ENCODE measurements around the gene MARCKSL1.
A peak's percentile ranks its signal among the peaks of the same experiment; 100 is the strongest.

MARCKSL1 gene, protein sequence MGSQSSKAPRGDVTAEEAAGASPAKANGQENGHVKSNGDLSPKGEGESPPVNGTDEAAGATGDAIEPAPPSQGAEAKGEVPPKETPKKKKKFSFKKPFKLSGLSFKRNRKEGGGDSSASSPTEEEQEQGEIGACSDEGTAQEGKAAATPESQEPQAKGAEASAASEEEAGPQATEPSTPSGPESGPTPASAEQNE

DNA sequence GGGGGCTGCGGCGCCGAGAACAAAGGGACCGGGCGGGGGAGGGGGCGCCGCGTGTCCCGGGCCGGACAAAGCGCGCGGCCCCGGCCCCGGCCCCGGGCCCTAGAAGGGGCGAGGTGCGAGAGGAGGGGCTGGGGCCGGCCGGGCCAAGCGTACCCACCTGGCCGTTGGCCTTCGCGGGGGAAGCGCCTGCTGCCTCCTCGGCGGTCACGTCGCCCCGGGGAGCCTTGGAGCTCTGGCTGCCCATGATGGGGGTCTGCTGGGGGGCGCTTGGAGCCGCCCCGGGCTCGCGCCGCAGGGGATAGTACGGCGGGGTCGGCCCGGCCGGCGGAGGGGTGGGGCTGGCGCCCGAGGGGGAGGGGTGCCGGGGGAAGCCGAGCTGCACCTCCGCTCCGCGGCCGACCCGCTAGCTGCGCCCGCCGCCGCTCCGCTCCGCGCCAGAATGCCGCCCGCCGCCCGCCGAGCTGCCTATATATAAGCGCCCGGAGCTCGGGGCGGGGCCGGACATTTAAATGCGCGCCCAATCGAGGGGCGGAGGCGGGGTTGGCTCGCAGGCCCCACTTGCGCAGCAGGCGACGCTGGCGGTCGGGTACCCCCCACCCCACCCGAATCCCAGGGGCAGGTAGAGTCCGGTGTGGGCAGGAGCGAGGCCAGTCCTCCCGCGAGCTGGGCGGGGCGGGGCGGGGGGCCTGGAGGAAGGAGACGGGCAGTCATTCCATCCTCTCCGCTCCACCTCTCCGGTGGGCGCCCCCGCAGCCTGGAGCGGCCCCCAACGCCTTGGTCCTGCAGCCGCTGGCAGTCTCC, at the start of gene MARCKSL1:
Gene MARCKSL1, minus strand, starts transcription at position 444 of the 801 bp plus-strand sequence. Its CDS starts 200 bp downstream, at position 244.
- H3K9ac ChIP-seq (ENCODE audit: low read length), result peak within 1 kb of the TSS; percentile 94
- no peaks in the 10 kb centered on the region for H3K9me3 ChIP-seq (ENCODE audit: control insufficient read depth, insufficient read depth, low read depth, low read length)
- peaks cover 7% of the 10 kb centered on the region for H3K27me3 ChIP-seq (ENCODE audit: control insufficient read depth, insufficient read depth, low read length)
- peak within 1 kb of the TSS; percentile 88 for H3K27ac ChIP-seq (ENCODE audit: low read depth, low read length)
- H3K4me1 ChIP-seq (ENCODE audit: control insufficient read depth, insufficient read depth, low read length), result peaks cover 35% of the 10 kb centered on the region
- peak within 1 kb of the TSS; percentile 80 for H3K4me3 ChIP-seq (ENCODE audit: low read depth, low read length)
- peaks cover 39% of the 10 kb centered on the region for H3K36me3 ChIP-seq (ENCODE audit: control insufficient read depth, insufficient read depth, low read length)

DNA sequence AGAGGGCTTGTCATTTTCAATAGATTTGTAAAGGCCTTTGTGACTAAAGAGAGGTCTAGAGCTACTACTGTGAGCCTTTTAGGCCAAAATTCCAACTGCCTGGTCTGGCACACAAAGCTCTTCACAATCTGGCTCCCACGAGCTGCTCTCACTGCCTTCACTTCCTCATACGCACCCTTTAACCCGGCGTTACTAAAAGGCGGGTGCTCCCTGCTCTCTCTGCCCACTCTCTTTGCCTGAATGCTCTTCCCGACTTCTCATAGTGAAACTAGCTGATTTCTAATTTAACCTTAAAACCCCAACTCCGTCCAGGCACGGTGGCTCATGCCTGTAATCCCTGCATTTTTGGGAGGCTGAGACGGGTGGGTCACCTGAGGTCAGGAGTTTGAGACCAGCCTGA, 44.0 kb upstream of the MARCKSL1 start:
- H3K9ac ChIP-seq (ENCODE audit: low read length), result no peak overlapping the region
- no peaks in the 10 kb centered on the region for H3K27me3 ChIP-seq (ENCODE audit: control insufficient read depth, insufficient read depth, low read length)
- H3K4me1 ChIP-seq (ENCODE audit: control insufficient read depth, insufficient read depth, low read length), result no peaks in the 10 kb centered on the region
- peaks cover 99% of the 10 kb centered on the region for H3K36me3 ChIP-seq (ENCODE audit: control insufficient read depth, insufficient read depth, low read length)
- H3K4me3 ChIP-seq (ENCODE audit: low read depth, low read length), result no peak overlapping the region
- no peak overlapping the region for H3K27ac ChIP-seq (ENCODE audit: low read depth, low read length)
- H3K9me3 ChIP-seq (ENCODE audit: control insufficient read depth, insufficient read depth, low read depth, low read length), result no peaks in the 10 kb centered on the region

DNA sequence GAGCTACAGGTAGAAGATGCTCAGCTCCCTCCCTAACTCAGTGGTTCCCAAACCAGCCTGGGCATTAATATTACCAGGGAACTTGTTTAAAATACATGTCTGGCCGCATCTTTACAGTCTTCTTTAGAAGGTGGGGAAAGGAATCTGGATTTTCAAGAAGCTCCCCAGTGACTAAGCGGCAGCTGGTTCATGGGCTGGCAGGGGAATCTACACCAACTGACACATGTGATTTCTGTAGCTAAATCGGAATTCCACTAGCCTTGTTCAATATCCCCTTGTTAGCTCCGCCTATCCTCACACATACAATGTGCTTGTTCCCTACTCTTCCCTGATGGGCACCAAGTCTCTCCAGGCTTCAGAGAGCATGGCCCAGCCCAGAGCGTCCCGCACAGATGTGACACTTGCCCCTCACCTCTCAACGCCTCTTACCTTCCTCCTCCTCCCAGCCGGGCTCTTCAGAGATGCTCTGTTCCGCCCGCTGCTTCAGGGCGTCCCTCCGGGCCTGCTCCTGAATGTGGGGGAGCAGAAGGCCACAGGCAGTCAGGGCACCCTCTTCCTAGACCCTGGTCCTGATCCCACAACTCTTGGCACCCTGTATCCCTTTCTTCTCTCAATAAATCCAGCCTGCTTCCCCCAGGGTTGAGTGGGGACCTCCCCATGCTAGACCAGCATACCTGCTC, 41.6 kb upstream of the MARCKSL1 start:
- Histone ChIP-seq H3K4me3 (ENCODE audit: low read depth, low read length) (no peak overlapping the region), H3K36me3 (ENCODE audit: control insufficient read depth, insufficient read depth, low read length) (peaks cover 97% of the 10 kb centered on the region), H3K9me3 (ENCODE audit: control insufficient read depth, insufficient read depth, low read depth, low read length) (no peaks in the 10 kb centered on the region), H3K4me1 (ENCODE audit: control insufficient read depth, insufficient read depth, low read length) (no peaks in the 10 kb centered on the region), H3K9ac (ENCODE audit: low read length) (no peak overlapping the region), H3K27ac (ENCODE audit: low read depth, low read length) (no peak overlapping the region), H3K27me3 (ENCODE audit: control insufficient read depth, insufficient read depth, low read length) (no peaks in the 10 kb centered on the region)

DNA sequence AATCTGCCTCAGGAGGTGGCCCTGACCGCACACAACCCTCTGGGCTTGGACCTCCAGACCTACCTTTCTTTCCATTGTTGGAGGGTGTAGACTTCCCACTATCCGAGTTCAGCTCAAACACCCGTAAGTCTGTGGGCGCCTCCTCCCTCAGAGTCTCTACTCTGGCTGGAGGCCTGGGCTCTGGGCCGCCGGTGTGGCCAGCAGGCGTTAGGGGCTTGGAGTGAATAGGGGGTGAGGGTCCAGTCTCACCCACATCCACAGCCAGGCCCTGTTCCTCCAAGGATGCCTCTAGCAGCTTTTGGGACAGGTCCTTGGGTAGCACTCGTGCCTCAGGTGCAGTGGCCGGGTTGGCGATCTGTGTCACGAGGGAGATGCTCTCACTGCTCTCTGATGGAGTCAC, 40.2 kb upstream of the MARCKSL1 start:
- Histone ChIP-seq H3K9me3 (ENCODE audit: control insufficient read depth, insufficient read depth, low read depth, low read length) (no peaks in the 10 kb centered on the region), H3K27ac (ENCODE audit: low read depth, low read length) (no peak overlapping the region), H3K9ac (ENCODE audit: low read length) (no peak overlapping the region), H3K36me3 (ENCODE audit: control insufficient read depth, insufficient read depth, low read length) (peaks cover 95% of the 10 kb centered on the region), H3K27me3 (ENCODE audit: control insufficient read depth, insufficient read depth, low read length) (no peaks in the 10 kb centered on the region), H3K4me1 (ENCODE audit: control insufficient read depth, insufficient read depth, low read length) (no peaks in the 10 kb centered on the region), H3K4me3 (ENCODE audit: low read depth, low read length) (no peak overlapping the region)

DNA sequence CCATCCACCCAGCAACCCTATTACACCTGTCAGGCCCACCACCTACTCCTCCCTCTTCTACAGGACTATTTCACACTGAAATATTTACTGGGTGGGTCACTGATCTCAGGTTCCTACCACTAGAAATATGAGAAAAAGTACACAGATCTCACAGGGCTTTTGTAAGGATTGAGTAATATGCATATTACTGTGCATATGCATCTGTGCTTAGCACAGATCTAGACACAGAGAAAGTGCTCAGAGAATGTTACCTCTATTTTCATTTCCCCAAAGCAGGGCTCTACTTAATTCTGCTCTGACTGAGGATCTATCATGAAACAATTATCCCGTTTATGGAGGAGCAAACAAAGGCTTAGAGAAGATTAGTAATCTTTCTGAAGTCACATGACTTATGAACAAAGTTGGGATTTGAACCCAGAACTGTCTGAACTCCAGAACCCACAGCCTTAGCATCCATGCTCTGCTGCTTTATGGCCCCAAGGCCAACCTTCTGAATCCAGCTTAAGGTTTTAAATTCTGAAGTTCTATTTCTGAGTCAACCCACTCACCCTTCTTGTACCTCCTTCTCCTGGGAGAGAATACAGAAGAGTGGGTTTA, 38.1 kb upstream of the MARCKSL1 start:
- H3K9ac ChIP-seq (ENCODE audit: low read length), result no peak overlapping the region
- no peaks in the 10 kb centered on the region for H3K4me1 ChIP-seq (ENCODE audit: control insufficient read depth, insufficient read depth, low read length)
- H3K4me3 ChIP-seq (ENCODE audit: low read depth, low read length), result no peak overlapping the region
- peaks cover 80% of the 10 kb centered on the region for H3K36me3 ChIP-seq (ENCODE audit: control insufficient read depth, insufficient read depth, low read length)
- H3K27ac ChIP-seq (ENCODE audit: low read depth, low read length), result no peak overlapping the region
- H3K27me3 ChIP-seq (ENCODE audit: control insufficient read depth, insufficient read depth, low read length), result no peaks in the 10 kb centered on the region
- H3K9me3 ChIP-seq (ENCODE audit: control insufficient read depth, insufficient read depth, low read depth, low read length), result no peaks in the 10 kb centered on the region

DNA sequence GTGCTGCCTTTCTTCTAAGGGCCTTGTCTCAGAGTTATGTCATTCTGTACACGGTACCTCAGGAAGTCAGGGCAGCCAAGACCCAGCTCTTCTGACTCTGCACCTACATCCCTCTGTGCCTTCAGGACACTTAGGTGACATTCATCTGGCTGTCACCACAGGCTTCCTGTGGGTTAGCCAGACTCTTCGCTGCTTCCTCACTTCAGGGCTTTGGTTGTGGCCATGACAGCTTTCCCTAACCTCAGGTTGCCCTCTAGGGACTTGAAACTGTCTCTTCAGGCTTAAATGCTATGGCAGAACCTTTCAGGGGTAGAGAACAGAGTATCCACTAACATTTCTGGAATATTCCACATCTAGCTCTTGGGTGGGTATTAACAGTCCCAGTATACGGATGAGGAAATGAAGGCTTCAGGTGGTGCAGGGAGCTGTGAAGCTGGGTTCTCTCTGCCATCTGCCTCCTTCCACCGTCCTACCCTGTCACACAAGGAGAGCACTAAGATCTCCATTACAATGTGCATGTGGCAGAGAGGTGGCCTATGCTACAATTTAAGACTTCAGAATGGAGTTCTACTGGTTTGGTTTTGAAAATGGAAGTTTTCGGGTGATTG, 36.2 kb upstream of the MARCKSL1 start:
- Histone ChIP-seq H3K9ac (ENCODE audit: low read length) (no peak overlapping the region), H3K4me1 (ENCODE audit: control insufficient read depth, insufficient read depth, low read length) (no peaks in the 10 kb centered on the region), H3K4me3 (ENCODE audit: low read depth, low read length) (no peak overlapping the region)

DNA sequence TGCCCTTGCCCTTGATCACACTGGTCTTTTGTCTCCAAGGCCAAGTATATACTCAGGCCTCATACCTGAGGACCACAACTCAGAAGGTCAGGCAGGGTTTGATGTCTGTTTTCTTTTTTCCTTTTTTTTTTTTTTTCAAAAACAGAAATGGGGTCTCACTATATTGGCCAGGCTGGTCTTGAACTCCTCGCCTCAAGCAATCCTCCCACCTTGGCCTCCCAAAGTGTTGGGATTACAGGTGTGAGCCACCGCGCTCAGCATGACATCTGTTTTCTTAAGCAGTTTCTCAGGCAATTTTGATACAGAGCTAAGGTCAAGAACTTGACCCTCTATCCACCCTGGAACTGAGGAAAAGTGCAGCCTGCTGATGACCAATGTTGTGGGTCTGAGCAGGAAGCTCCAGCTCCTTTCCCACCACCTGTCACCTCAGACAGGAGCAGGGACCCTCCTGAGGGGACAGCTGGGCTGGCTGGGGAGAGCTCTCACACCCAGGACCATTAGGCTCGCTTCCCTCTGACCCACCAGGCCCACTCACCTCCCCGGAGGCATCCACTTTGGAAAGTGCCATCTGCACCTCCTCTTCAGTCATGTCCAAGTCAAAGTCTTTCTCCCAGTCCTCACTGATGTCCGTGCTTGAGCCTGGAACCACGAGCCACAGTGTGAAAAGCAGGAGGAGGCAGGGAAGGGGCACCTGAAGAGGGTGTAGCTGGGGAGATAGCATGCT, 32.0 kb upstream of the MARCKSL1 start:
- H3K4me1 ChIP-seq (ENCODE audit: control insufficient read depth, insufficient read depth, low read length), result no peaks in the 10 kb centered on the region
- H3K27me3 ChIP-seq (ENCODE audit: control insufficient read depth, insufficient read depth, low read length), result no peaks in the 10 kb centered on the region
- H3K9me3 ChIP-seq (ENCODE audit: control insufficient read depth, insufficient read depth, low read depth, low read length), result no peaks in the 10 kb centered on the region
- H3K27ac ChIP-seq (ENCODE audit: low read depth, low read length), result no peak overlapping the region
- H3K36me3 ChIP-seq (ENCODE audit: control insufficient read depth, insufficient read depth, low read length), result peaks cover 75% of the 10 kb centered on the region
- H3K9ac ChIP-seq (ENCODE audit: low read length), result no peak overlapping the region
- no peak overlapping the region for H3K4me3 ChIP-seq (ENCODE audit: low read depth, low read length)

More for the DNA sequence above, 36.2 kb upstream of the MARCKSL1 start:
- H3K9me3 ChIP-seq (ENCODE audit: control insufficient read depth, insufficient read depth, low read depth, low read length), result no peaks in the 10 kb centered on the region
- H3K27me3 ChIP-seq (ENCODE audit: control insufficient read depth, insufficient read depth, low read length), result no peaks in the 10 kb centered on the region
- peaks cover 80% of the 10 kb centered on the region for H3K36me3 ChIP-seq (ENCODE audit: control insufficient read depth, insufficient read depth, low read length)
- H3K27ac ChIP-seq (ENCODE audit: low read depth, low read length), result no peak overlapping the region

DNA sequence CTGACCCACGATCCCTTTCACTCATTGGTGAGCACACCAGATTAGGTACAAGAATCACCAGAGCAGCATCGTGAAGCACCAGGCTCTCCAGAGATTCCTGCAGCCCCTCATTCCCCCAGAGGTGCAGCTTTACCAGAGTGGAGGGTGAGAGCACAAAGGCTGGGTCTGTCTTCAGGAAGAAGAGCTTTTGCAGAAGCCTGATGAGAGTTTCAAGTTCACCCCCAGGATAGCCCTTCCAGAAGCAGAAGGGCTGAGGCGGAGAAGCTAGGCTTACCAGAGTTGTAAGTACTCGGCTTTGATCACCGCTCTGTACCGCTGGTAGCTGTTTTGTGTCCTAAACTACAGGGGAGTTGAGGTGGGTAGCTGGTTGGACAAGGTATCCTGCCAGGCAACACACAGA, 29.4 kb upstream of the MARCKSL1 start:
- peaks cover 58% of the 10 kb centered on the region for H3K36me3 ChIP-seq (ENCODE audit: control insufficient read depth, insufficient read depth, low read length)
- no peak overlapping the region for H3K9ac ChIP-seq (ENCODE audit: low read length)
- H3K27me3 ChIP-seq (ENCODE audit: control insufficient read depth, insufficient read depth, low read length), result peaks cover 13% of the 10 kb centered on the region
- no peaks in the 10 kb centered on the region for H3K9me3 ChIP-seq (ENCODE audit: control insufficient read depth, insufficient read depth, low read depth, low read length)
- H3K4me1 ChIP-seq (ENCODE audit: control insufficient read depth, insufficient read depth, low read length), result 0 out of 2 replicates have a peak, but pooled peaks cover 10% of the 10 kb centered on the region
- no peak overlapping the region for H3K27ac ChIP-seq (ENCODE audit: low read depth, low read length)
- no peak overlapping the region for H3K4me3 ChIP-seq (ENCODE audit: low read depth, low read length)

DNA sequence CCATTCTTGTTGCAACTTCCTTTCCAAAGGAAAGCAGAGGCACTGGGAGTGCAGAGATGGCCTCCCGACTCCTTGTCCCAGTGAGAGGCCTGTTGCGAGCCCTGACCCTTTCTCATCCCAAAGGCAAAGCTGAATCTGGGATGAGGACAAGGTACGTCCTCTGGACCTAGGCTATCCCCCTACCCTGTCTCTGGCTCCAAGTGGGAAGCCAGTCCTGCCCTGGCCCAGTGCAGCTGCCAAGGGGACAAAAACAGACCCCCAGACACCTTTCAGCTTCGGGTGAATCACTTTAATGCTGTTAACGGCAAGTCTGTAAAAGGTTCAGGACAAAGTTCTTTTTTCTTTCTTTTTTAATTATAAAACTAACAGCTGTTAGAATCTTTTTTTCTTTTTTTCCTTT, 28.8 kb upstream of the MARCKSL1 start:
- H3K27ac ChIP-seq (ENCODE audit: low read depth, low read length), result no peak overlapping the region
- H3K27me3 ChIP-seq (ENCODE audit: control insufficient read depth, insufficient read depth, low read length), result peaks cover 15% of the 10 kb centered on the region
- no peak overlapping the region for H3K9ac ChIP-seq (ENCODE audit: low read length)
- H3K9me3 ChIP-seq (ENCODE audit: control insufficient read depth, insufficient read depth, low read depth, low read length), result no peaks in the 10 kb centered on the region
- no peak overlapping the region for H3K4me3 ChIP-seq (ENCODE audit: low read depth, low read length)
- H3K36me3 ChIP-seq (ENCODE audit: control insufficient read depth, insufficient read depth, low read length), result peaks cover 58% of the 10 kb centered on the region
- H3K4me1 ChIP-seq (ENCODE audit: control insufficient read depth, insufficient read depth, low read length), result 0 out of 2 replicates have a peak, but pooled peaks cover 10% of the 10 kb centered on the region

DNA sequence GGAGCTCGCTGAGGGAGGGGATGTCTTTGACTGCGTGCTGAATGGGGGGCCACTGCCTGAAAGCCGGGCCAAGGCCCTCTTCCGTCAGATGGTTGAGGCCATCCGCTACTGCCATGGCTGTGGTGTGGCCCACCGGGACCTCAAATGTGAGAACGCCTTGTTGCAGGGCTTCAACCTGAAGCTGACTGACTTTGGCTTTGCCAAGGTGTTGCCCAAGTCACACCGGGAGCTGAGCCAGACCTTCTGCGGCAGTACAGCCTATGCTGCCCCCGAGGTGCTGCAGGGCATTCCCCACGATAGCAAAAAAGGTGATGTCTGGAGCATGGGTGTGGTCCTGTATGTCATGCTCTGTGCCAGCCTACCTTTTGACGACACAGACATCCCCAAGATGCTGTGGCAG, 27.7 kb upstream of the MARCKSL1 start:
- Histone ChIP-seq H3K27me3 (ENCODE audit: control insufficient read depth, insufficient read depth, low read length) (peaks cover 15% of the 10 kb centered on the region), H3K27ac (ENCODE audit: low read depth, low read length) (no peak overlapping the region), H3K36me3 (ENCODE audit: control insufficient read depth, insufficient read depth, low read length) (peaks cover 49% of the 10 kb centered on the region), H3K4me3 (ENCODE audit: low read depth, low read length) (no peak overlapping the region), H3K9ac (ENCODE audit: low read length) (no peak overlapping the region), H3K4me1 (ENCODE audit: control insufficient read depth, insufficient read depth, low read length) (0 out of 2 replicates have a peak, but pooled peaks cover 10% of the 10 kb centered on the region), H3K9me3 (ENCODE audit: control insufficient read depth, insufficient read depth, low read depth, low read length) (no peaks in the 10 kb centered on the region)

Measured in HUES6 (cell line).